MM.1S (cell line): ENCODE measurements around the gene ARMC9.

ENCODE experiments used
- DNase-seq: peaks from one replicate; pipeline ENCODE4 v3.0.0-alpha.2; 2015
- H2AFZ ChIP-seq: fragments of 300-600 bp; sonication (generic); 2 replicates; pipeline ENCODE4 v1.6.0; 2016; ENCODE audit warnings: antibody characterized with exemption, low read length
- H3F3A ChIP-seq: fragments of 300-600 bp; sonication (generic); 2 replicates; pipeline ENCODE4 v1.6.1; 2016; ENCODE audit warnings: mild to moderate bottlenecking, antibody characterized with exemption, low read length, moderate library complexity, mixed read lengths; ENCODE audit not compliant: insufficient read depth
- H3K27ac ChIP-seq: fragments of 300-600 bp; sonication (generic); 2 replicates; pipeline ENCODE4 v1.5.1; 2016; ENCODE audit warnings: mild to moderate bottlenecking, low read length
- H3K27me3 ChIP-seq: fragments of 300-600 bp; sonication (generic); replicated peaks from 2 replicates; pipeline ENCODE4 v1.6.0; 2016; ENCODE audit warnings: low read length; ENCODE audit not compliant: insufficient read depth
- H3K36me3 ChIP-seq: fragments of 300-600 bp; sonication (generic); replicated peaks from 2 replicates; pipeline ENCODE4 v1.6.1; 2016; ENCODE audit warnings: mild to moderate bottlenecking, low read length, mixed read lengths; ENCODE audit not compliant: insufficient read depth
- H3K4me1 ChIP-seq: fragments of 300-600 bp; sonication (generic); 2 replicates; pipeline ENCODE4 v1.6.1; 2016; ENCODE audit warnings: low read length, mixed read lengths
- H3K4me2 ChIP-seq: fragments of 300-600 bp; sonication (generic); 2 replicates; pipeline ENCODE4 v1.6.0; 2016; ENCODE audit warnings: low read depth, low read length
- H3K4me3 ChIP-seq: fragments of 300-600 bp; sonication (generic); 2 replicates; pipeline ENCODE4 v1.5.1; 2016; ENCODE audit warnings: low read length, mixed read lengths
- H3K79me2 ChIP-seq: fragments of 300-600 bp; sonication (generic); 2 replicates; pipeline ENCODE4 v1.6.1; 2016; ENCODE audit warnings: mixed run types, low read length, mixed read lengths
- H3K9ac ChIP-seq: fragments of 300-600 bp; sonication (generic); 2 replicates; pipeline ENCODE4 v1.6.1; 2016; ENCODE audit warnings: low read length, mixed read lengths
- H3K9me2 ChIP-seq: fragments of 300-600 bp; sonication (generic); replicated peaks from 2 replicates; pipeline ENCODE4 v1.6.1; 2016; ENCODE audit warnings: mild to moderate bottlenecking, low read length, mixed read lengths; ENCODE audit not compliant: insufficient read depth
- H3K9me3 ChIP-seq: fragments of 300-600 bp; sonication (generic); replicated peaks from 2 replicates; pipeline ENCODE4 v1.6.1; 2016; ENCODE audit warnings: mild to moderate bottlenecking, low read length, mixed read lengths; ENCODE audit not compliant: insufficient read depth
- H4K20me1 ChIP-seq: fragments of 300-600 bp; sonication (generic); 2 replicates; pipeline ENCODE4 v1.6.1; 2016; ENCODE audit warnings: mild to moderate bottlenecking, low read length, moderate library complexity, mixed read lengths; ENCODE audit not compliant: insufficient read depth
- EZH2 ChIP-seq: fragments of 300-600 bp; sonication (generic); optimal IDR thresholded peaks from 2 replicates; pipeline ENCODE3; 2017; ENCODE audit warnings: low read depth, mild to moderate bottlenecking, antibody characterized with exemption, low read length, mixed read lengths
- EZH2phosphoT487 ChIP-seq: fragments of 300-600 bp; sonication (generic); IDR thresholded peaks from 2 replicates; pipeline ENCODE4 v1.6.1; 2018; ENCODE audit warnings: antibody characterized with exemption, low read length
- TF ChIP-seq, protein P1 (sequence below): fragments of 300-600 bp; sonication (generic); IDR thresholded peaks from 2 replicates; pipeline ENCODE4 v1.5.1; 2016; ENCODE audit warnings: antibody characterized with exemption, low read length, mixed read lengths

The ARMC9 gene

GRCh38 chr2:231306791-231307393 is 108.5 kb downstream of the ARMC9 start:
- H3K27me3 ChIP-seq = no peaks in the 10 kb centered on the region
- no peak overlapping the region for H2AFZ ChIP-seq
- H3K36me3 ChIP-seq = no peaks in the 10 kb centered on the region
- H3K9ac ChIP-seq = no peak overlapping the region
- no peaks in the 10 kb centered on the region for H3K9me2 ChIP-seq
- H3F3A ChIP-seq = no peaks in the 10 kb centered on the region
- no peaks in the 10 kb centered on the region for H3K4me1 ChIP-seq
- DNase-seq = no peak
- H3K4me2 ChIP-seq = no peak overlapping the region
- no peaks in the 10 kb centered on the region for H3K79me2 ChIP-seq
- H4K20me1 ChIP-seq = no peaks in the 10 kb centered on the region
- no peak for TF ChIP-seq EZH2
- TF ChIP-seq, protein P1, sequence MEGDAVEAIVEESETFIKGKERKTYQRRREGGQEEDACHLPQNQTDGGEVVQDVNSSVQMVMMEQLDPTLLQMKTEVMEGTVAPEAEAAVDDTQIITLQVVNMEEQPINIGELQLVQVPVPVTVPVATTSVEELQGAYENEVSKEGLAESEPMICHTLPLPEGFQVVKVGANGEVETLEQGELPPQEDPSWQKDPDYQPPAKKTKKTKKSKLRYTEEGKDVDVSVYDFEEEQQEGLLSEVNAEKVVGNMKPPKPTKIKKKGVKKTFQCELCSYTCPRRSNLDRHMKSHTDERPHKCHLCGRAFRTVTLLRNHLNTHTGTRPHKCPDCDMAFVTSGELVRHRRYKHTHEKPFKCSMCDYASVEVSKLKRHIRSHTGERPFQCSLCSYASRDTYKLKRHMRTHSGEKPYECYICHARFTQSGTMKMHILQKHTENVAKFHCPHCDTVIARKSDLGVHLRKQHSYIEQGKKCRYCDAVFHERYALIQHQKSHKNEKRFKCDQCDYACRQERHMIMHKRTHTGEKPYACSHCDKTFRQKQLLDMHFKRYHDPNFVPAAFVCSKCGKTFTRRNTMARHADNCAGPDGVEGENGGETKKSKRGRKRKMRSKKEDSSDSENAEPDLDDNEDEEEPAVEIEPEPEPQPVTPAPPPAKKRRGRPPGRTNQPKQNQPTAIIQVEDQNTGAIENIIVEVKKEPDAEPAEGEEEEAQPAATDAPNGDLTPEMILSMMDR = no peak
- no peak for TF ChIP-seq EZH2phosphoT487
- H3K4me3 ChIP-seq = no peak overlapping the region
- no peaks in the 10 kb centered on the region for H3K9me3 ChIP-seq
- H3K27ac ChIP-seq = no peak overlapping the region

DNA sequence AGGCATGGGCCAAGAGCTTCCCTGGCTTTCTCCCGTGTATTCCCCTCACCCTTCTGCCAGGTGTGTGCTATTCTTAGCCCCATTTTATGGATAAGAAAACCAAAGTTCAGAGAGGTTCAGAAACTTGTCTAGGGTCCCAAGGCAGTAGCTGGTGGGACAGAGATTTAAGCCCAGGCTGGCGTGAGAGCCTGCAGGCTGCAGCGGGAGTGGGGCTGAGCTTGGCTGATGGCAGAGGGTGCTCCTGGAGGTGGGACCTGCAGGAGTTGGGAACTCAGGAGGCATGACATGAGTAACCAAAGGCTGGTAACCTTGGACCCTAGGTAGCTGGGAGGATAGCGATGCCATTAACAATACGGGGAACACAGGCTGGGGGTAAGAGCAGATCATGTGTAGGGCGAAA is 109.8 kb downstream of the ARMC9 start:
- no peak for DNase-seq
- Histone ChIP-seq H3K4me3 (no peak overlapping the region), H3K36me3 (no peaks in the 10 kb centered on the region), H3K27ac (no peak overlapping the region), H3K9me3 (no peaks in the 10 kb centered on the region), H3F3A (no peaks in the 10 kb centered on the region), H4K20me1 (no peaks in the 10 kb centered on the region), H3K9ac (no peak overlapping the region), H3K27me3 (no peaks in the 10 kb centered on the region), H3K79me2 (no peaks in the 10 kb centered on the region), H3K4me2 (no peak overlapping the region), H3K9me2 (no peaks in the 10 kb centered on the region), H3K4me1 (no peaks in the 10 kb centered on the region), H2AFZ (no peak overlapping the region)
- TF ChIP-seq, protein P1 = no peak
- TF ChIP-seq EZH2 (no peak), EZH2phosphoT487 (no peak)

GRCh38 chr2:231308631-231309428 is 110.4 kb downstream of the ARMC9 start:
- no peaks in the 10 kb centered on the region for H3K9me2 ChIP-seq
- no peaks in the 10 kb centered on the region for H3K9me3 ChIP-seq
- no peak overlapping the region for H3K4me3 ChIP-seq
- DNase-seq = no peak
- no peak overlapping the region for H2AFZ ChIP-seq
- no peaks in the 10 kb centered on the region for H3K4me1 ChIP-seq
- TF ChIP-seq EZH2 (no peak), EZH2phosphoT487 (no peak)
- TF ChIP-seq, protein P1 = no peak
- H3K36me3 ChIP-seq = no peaks in the 10 kb centered on the region
- no peaks in the 10 kb centered on the region for H4K20me1 ChIP-seq
- H3K27ac ChIP-seq = no peak overlapping the region
- H3K79me2 ChIP-seq = no peaks in the 10 kb centered on the region
- no peak overlapping the region for H3K4me2 ChIP-seq
- H3K27me3 ChIP-seq = no peaks in the 10 kb centered on the region
- no peaks in the 10 kb centered on the region for H3F3A ChIP-seq
- H3K9ac ChIP-seq = no peak overlapping the region
